HG02759 (cell line): ENCODE measurements around the gene TEX13B.

Experiments used
- ATAC-seq: cut with Tn5 transposase; IDR thresholded peaks from one replicate; pipeline ENCODE4 v1.9.1; 2021; ENCODE audit warnings: mild to moderate bottlenecking, moderate library complexity; ENCODE audit not compliant: unreplicated experiment

Gene TEX13B

DNA sequence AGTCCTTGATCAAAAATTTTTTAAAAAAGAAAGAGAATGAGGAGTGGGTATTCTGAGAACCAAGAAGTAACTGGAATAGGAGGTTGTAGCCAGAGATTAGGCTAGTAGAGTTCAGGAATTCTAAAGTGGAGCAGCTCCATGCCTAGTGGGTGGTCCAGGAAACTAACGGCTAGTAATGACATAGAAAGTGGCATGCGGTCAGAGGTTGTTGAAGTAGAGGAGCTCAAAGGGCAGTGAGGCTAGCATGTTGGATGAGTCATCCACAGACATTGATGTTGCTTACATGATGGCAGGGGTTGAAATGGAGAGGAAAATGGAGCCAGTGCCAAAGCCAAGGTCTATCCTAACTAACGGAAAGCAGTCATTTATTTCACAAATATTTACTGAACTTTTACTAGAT lies 42.1 kb downstream of the TEX13B start:
- no peak for ATAC-seq

DNA sequence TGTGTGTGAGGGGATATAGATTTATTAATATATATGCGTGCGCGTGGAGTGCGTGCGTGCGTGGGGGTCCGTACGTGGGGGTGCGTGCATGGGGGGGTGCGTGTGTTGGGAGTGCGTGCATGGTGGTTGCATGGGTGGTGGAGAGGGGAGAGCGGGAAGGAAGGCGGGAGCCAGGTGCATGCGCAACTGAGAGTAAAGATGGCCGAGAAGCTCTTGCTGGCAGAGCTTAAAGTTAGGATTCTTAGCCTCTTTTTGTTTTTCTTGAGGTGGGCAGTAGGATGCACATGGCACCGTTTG lies 45.8 kb downstream of the TEX13B start:
- ATAC-seq = no peak

DNA sequence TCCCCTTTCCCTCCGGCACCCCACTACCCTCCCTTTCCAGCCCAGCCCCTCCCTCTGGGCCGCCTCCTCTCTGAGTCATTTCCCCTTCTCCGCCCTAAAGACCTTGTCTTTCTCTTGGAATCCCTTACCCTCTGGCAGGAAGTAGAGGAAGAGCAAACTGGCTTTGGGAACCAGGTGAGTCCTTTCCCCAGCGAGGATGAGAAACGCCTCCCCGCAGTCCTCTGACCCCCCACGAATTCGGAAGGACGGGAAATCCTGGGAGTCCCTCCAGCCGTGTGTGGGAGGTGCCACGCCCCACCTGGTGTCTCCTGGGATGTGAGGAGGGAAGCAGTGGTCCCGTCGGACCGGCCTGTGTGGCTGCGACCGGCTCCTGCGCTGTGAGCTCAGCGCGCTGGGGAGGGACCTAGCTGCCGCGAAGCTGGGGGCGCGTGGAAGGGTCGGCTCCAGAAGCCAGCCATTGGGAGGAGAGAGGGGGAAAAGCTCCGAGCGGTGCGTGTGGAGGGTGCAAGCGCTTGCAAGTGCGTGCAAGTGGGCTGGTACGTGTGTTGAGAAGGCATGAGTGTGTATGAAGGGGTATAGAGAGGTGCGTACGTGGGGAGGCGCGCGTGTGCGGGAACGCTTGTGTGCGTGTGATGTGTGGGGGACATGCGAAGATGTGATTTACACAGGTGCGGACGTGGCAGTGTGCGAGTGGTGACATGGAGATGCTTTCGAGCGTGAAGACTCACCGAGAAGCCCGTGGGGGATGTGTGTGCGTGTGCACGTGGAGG lies 46.3 kb downstream of the TEX13B start:
- ATAC-seq = no peak

DNA sequence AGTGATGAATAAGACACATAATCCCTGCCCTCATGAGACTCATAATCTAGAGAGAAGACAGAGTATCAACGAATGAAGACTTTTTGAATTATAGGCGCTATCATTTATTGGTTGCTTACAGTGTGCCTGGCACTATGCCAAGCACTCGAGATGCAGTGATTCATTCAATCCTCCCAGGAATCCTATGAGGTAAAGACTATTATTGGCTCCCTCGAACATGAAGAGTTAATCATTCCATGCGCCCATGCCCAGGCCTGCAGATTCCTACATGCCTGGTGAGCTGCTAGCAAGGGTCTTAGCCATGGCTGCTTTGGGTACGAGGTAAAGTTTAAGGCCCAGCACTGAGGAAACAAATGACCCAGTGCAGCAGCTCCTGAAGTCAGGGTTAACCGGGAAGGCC lies 47.0 kb downstream of the TEX13B start:
- no peak for ATAC-seq

DNA sequence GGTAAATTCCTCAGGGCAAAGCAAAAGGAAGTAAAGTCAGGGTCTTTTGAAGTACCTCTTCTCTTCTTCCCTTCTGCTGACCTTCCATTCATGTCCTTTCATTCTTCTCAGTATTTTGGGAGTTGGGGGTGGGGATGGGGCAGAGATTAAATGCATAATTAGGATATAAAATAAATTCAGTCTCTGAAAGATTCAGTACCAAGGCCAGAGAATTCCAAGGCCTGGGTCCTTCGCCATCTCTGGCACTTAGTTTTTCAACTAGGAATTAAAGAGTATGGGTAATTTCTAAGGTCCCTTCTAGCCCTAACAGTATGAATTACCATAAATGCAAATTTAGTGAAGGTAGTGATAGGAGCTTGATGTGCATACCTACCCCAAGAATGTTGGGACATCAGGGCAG lies 47.9 kb downstream of the TEX13B start:
- ATAC-seq = no peak
